PC-3 (cell line): ENCODE data around the gene ABL1. TPM values are rescaled to one million over a fixed set of nuclear protein-coding genes. Genes with fewer than 3 reads are reported as not detected.

ENCODE experiments used
- ATAC-seq: fragments of 200-7000 bp; cut with Tn5 transposase; 2 replicates; pipeline ENCODE4 v1.9.1; 2020; ENCODE audit warnings: mild to moderate bottlenecking, moderate library complexity
- BruUV-seq: library from RNA; stranded (reverse); fragments of 400-500 nt; replicated peaks from 2 replicates; lab custom pipeline; 2021; lab: Mats Ljungman, UMichigan
- CTCF ChIA-PET: fragments of 300-600 bp; sonication (Branson Sonifier 250); formaldehyde crosslinking; loops from one replicate; lab custom pipeline; 2022; ENCODE audit warnings: antibody characterized with exemption; lab: Charles Lee
- POLR2A ChIA-PET: fragments of 300-600 bp; sonication (Branson Sonifier 250); formaldehyde crosslinking; loops from one replicate; lab custom pipeline; 2022; ENCODE audit warnings: antibody characterized with exemption; ENCODE audit not compliant: unreplicated experiment; lab: Charles Lee
- DNase-seq: peaks from one replicate; pipeline ENCODE4 v3.0.0-alpha.2; 2015
- H2AFZ ChIP-seq: fragments of 300-600 bp; sonication (generic); 2 replicates; pipeline ENCODE4 v1.6.0; 2016; ENCODE audit warnings: antibody characterized with exemption, low read length
- H3F3A ChIP-seq: fragments of 300-600 bp; sonication (generic); one replicate; pipeline ENCODE4 v1.6.0; 2017; ENCODE audit warnings: antibody characterized with exemption, low read length, control low read depth, mild to moderate bottlenecking; ENCODE audit not compliant: unreplicated experiment
- H3K27ac ChIP-seq: fragments of 300-600 bp; sonication (generic); 2 replicates; pipeline ENCODE4 v1.5.1; 2016; ENCODE audit warnings: mild to moderate bottlenecking, low read length
- H3K27me3 ChIP-seq: fragments of 300-600 bp; sonication (generic); 2 replicates; pipeline ENCODE4 v1.6.1; 2016; ENCODE audit warnings: low read length, mixed read lengths
- H3K36me3 ChIP-seq: fragments of 300-600 bp; sonication (generic); 2 replicates; pipeline ENCODE4 v1.6.1; 2016; ENCODE audit warnings: low read depth, mixed run types, low read length, mixed read lengths
- H3K4me1 ChIP-seq: fragments of 300-600 bp; sonication (generic); 2 replicates; pipeline ENCODE4 v1.5.1; 2016; ENCODE audit warnings: low read length; ENCODE audit not compliant: insufficient read depth
- H3K4me2 ChIP-seq: fragments of 300-600 bp; sonication (generic); 2 replicates; pipeline ENCODE4 v1.6.0; 2016; ENCODE audit warnings: low read length
- H3K4me3 ChIP-seq: fragments of 300-600 bp; sonication (generic); 2 replicates; pipeline ENCODE4 v1.5.1; 2016; ENCODE audit warnings: mild to moderate bottlenecking, low read length, mixed read lengths
- H3K79me2 ChIP-seq: fragments of 300-600 bp; sonication (generic); 2 replicates; pipeline ENCODE4 v1.6.1; 2017; ENCODE audit warnings: low read length, mixed read lengths
- H3K9ac ChIP-seq: fragments of 300-600 bp; sonication (generic); 2 replicates; pipeline ENCODE4 v1.6.0; 2016; ENCODE audit warnings: mild to moderate bottlenecking, low read length
- H3K9me2 ChIP-seq: fragments of 300-600 bp; sonication (generic); replicated peaks from 2 replicates; pipeline ENCODE4 v1.6.1; 2016; ENCODE audit warnings: mixed run types, low read length, mixed read lengths
- H3K9me3 ChIP-seq: fragments of 300-600 bp; sonication (generic); 2 replicates; pipeline ENCODE4 v1.6.1; 2016; ENCODE audit warnings: low read length, mixed read lengths
- H4K20me1 ChIP-seq: fragments of 300-600 bp; sonication (generic); 2 replicates; pipeline ENCODE4 v1.6.1; 2016; ENCODE audit warnings: low read length, mixed read lengths
- EZH2 ChIP-seq: fragments of 300-600 bp; sonication (generic); IDR thresholded peaks from one replicate; pipeline ENCODE4 v1.6.1; 2017; ENCODE audit warnings: antibody characterized with exemption, mild to moderate bottlenecking, low read length; ENCODE audit not compliant: unreplicated experiment
- EZH2phosphoT487 ChIP-seq: fragments of 300-600 bp; sonication (generic); IDR thresholded peaks from 2 replicates; pipeline ENCODE4 v1.6.1; 2018; ENCODE audit warnings: mild to moderate bottlenecking, antibody characterized with exemption, low read length, borderline replicate concordance
- intact Hi-C: fragments of 100-400 bp; cut with micrococcal nuclease; formaldehyde crosslinking; loops from 2 replicates; pipeline ENCODE4 v1.9.0; 2023
- total RNA-seq: library from RNA; depleted of rRNA; stranded (reverse); fragments of >200 nt; gene quantifications from 2 replicates; pipeline ENCODE4 v1.2.3, GENCODE V29; 2014
- TF ChIP-seq, protein P1 (sequence below): fragments of 300-600 bp; sonication (generic); conservative IDR thresholded peaks from 2 replicates; pipeline ENCODE4 v1.5.1; 2017; ENCODE audit warnings: antibody characterized with exemption, low read depth, mild to moderate bottlenecking, low read length

The ABL1 gene
- total RNA-seq, 1 experiment from 2014 or later, result 22.8 TPM

DNA sequence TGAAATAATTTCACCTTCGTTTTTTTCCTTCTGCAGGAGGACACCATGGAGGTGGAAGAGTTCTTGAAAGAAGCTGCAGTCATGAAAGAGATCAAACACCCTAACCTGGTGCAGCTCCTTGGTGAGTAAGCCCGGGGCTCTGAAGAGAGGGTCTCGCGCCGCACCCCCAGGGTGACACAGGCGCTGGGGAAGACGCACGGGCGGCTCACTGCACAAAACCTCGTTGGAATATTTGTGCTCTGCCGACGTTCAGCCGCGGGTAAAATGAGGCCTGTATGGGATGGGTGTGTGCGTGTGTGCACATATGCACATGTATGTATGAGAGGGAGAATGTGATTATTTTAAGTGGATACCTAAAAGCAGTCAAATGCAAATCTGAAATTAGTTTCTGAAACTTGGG is 37.0 kb downstream of the ABL1 start:
- Histone ChIP-seq H3K9me3 (no peaks in the 10 kb centered on the region), H4K20me1 (no peaks in the 10 kb centered on the region), H2AFZ (no peak overlapping the region), H3K4me3 (no peak overlapping the region), H3F3A (no peaks in the 10 kb centered on the region), H3K4me2 (no peak overlapping the region), H3K79me2 (peaks cover 5% of the 10 kb centered on the region; the same call in 1 of the 2 replicates), H3K4me1 (no peaks in the 10 kb centered on the region), H3K9me2 (no peaks in the 10 kb centered on the region), H3K27me3 (no peaks in the 10 kb centered on the region), H3K36me3 (peaks cover 5% of the 10 kb centered on the region; the same call in 1 of the 2 replicates), H3K27ac (no peak overlapping the region), H3K9ac (no peak overlapping the region)
- TF ChIP-seq EZH2, result no peak
- TF ChIP-seq, protein P1, sequence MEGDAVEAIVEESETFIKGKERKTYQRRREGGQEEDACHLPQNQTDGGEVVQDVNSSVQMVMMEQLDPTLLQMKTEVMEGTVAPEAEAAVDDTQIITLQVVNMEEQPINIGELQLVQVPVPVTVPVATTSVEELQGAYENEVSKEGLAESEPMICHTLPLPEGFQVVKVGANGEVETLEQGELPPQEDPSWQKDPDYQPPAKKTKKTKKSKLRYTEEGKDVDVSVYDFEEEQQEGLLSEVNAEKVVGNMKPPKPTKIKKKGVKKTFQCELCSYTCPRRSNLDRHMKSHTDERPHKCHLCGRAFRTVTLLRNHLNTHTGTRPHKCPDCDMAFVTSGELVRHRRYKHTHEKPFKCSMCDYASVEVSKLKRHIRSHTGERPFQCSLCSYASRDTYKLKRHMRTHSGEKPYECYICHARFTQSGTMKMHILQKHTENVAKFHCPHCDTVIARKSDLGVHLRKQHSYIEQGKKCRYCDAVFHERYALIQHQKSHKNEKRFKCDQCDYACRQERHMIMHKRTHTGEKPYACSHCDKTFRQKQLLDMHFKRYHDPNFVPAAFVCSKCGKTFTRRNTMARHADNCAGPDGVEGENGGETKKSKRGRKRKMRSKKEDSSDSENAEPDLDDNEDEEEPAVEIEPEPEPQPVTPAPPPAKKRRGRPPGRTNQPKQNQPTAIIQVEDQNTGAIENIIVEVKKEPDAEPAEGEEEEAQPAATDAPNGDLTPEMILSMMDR, result no peak
- TF ChIP-seq EZH2phosphoT487, result no peak
- no TSS peak for BruUV-seq
- ChIA-PET CTCF (no interaction called here), POLR2A (no interaction called here)
- ATAC-seq (no peak), DNase-seq (no peak)
- intact Hi-C loops, result no loop called here

DNA sequence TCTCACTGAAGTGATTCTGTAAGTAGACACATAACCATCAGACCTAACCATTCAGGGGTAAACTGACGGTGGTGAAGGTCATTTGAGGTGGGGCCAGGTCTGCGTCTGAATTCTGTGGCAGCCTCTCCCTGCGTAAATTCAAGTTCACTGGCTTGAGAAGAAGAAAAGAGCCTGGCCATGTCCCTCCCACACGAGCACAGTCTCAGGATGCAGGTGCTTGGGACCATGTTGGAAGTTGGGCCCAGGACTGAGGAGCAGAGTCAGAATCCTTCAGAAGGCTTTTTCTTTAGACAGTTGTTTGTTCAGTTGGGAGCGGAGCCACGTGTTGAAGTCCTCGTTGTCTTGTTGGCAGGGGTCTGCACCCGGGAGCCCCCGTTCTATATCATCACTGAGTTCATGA is 37.5 kb downstream of the ABL1 start:
- no peaks in the 10 kb centered on the region for H3K27me3 ChIP-seq
- no peaks in the 10 kb centered on the region for H3K4me1 ChIP-seq
- peaks cover 5% of the 10 kb centered on the region; the same call in 1 of the 2 replicates for H3K36me3 ChIP-seq
- H3K9me3 ChIP-seq, result no peaks in the 10 kb centered on the region
- H3F3A ChIP-seq, result no peaks in the 10 kb centered on the region
- H3K79me2 ChIP-seq, result peaks cover 1% of the 10 kb centered on the region; the same call in 1 of the 2 replicates
- H3K9ac ChIP-seq, result no peak overlapping the region
- intact Hi-C loops, result no loop called here
- DNase-seq (no peak), ATAC-seq (no peak)
- no peak overlapping the region for H3K27ac ChIP-seq
- H3K4me3 ChIP-seq, result no peak overlapping the region
- H2AFZ ChIP-seq, result no peak overlapping the region
- no TSS peak for BruUV-seq
- CTCF ChIA-PET, result no interaction called here
- H4K20me1 ChIP-seq, result no peaks in the 10 kb centered on the region
- H3K4me2 ChIP-seq, result no peak overlapping the region
- H3K9me2 ChIP-seq, result no peaks in the 10 kb centered on the region
- POLR2A ChIA-PET, result no interaction called here
- TF ChIP-seq EZH2phosphoT487, result no peak
- TF ChIP-seq, protein P1, result no peak
- TF ChIP-seq EZH2, result no peak

DNA sequence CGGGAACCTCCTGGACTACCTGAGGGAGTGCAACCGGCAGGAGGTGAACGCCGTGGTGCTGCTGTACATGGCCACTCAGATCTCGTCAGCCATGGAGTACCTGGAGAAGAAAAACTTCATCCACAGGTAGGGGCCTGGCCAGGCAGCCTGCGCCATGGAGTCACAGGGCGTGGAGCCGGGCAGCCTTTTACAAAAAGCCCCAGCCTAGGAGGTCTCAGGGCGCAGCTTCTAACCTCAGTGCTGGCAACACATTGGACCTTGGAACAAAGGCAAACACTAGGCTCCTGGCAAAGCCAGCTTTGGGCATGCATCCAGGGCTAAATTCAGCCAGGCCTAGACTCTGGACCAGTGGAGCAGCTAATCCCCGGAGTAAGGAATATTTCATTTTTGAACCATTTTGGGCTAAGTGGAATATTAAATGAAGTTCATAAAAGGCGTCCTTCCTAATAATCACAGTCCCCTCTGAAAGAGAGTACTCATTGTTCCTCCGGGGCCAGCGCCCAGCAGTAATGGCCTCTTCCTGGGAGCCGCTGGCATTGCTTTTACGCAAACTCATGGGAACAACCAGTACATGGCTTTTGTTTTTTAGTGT is 38.0 kb downstream of the ABL1 start:
- no peaks in the 10 kb centered on the region for H3K79me2 ChIP-seq
- no peaks in the 10 kb centered on the region for H4K20me1 ChIP-seq
- intact Hi-C loops, result no loop called here
- peaks cover 5% of the 10 kb centered on the region; the same call in 1 of the 2 replicates for H3K36me3 ChIP-seq
- H3F3A ChIP-seq, result no peaks in the 10 kb centered on the region
- no peak overlapping the region for H3K27ac ChIP-seq
- POLR2A ChIA-PET, result no interaction called here
- CTCF ChIA-PET, result no interaction called here
- no peak overlapping the region for H3K4me3 ChIP-seq
- H3K9ac ChIP-seq, result no peak overlapping the region
- TF ChIP-seq EZH2 (no peak), EZH2phosphoT487 (no peak)
- TF ChIP-seq, protein P1, result no peak
- no peak overlapping the region for H3K4me2 ChIP-seq
- H2AFZ ChIP-seq, result no peak overlapping the region
- no TSS peak for BruUV-seq
- ATAC-seq, result no peak
- DNase-seq, result no peak
- no peaks in the 10 kb centered on the region for H3K27me3 ChIP-seq
- H3K9me3 ChIP-seq, result no peaks in the 10 kb centered on the region
- H3K4me1 ChIP-seq, result no peaks in the 10 kb centered on the region
- H3K9me2 ChIP-seq, result no peaks in the 10 kb centered on the region
